Lower leg skin (tissue), 4 donors: Measurements from ENCODE around the gene LNX2. TPM values are rescaled to one million over a fixed set of nuclear protein-coding genes. Genes with fewer than 3 reads are reported as not detected.

ENCODE experiments used
- DNase-seq, 2 donors: peaks; one replicate each; pipeline ENCODE4 v3.0.0-alpha.2; 2019; ENCODE audit warnings: low spot score in 2 of 2
- H3K4me3 ChIP-seq: fragments of 200-600 bp; sonication (generic); 2 replicates; pipeline ENCODE4 v1.5.1; 2017; ENCODE audit warnings: mild to moderate bottlenecking, low read depth; ENCODE audit not compliant: poor library complexity, severe bottlenecking
- POLR2A ChIP-seq, 2 donors: fragments of 450-650 bp; IDR thresholded peaks; one replicate each; pipeline ENCODE4 v1.6.1; 2016 to 2017; ENCODE audit warnings: antibody characterized with exemption in 2 of 2, mild to moderate bottlenecking in 1 of 2, moderate library complexity in 1 of 2
- WGBS, 2 donors: methylation state at CpG; one replicate each; pipeline ENCODE4 v1.1.5; 2018; 5-methylcytosine and 5-hydroxymethylcytosine counted together
- intact Hi-C: fragments of 100-400 bp; cut with DNase I; formaldehyde crosslinking; loops from one replicate; pipeline ENCODE4 v1.15.0; 2023; ENCODE audit warnings: low total_unique reads
- total RNA-seq, 4 donors: library from RNA; depleted of rRNA; stranded (reverse); fragments of >200 nt; gene quantifications; one replicate each; pipeline ENCODE4 v1.1.0, GENCODE V29; 2016
- TF ChIP-seq, protein P1 (sequence below), 3 donors: fragments of 450-650 bp; IDR thresholded peaks; one replicate each; pipeline ENCODE4 v1.5.1; 2016; ENCODE audit warnings: antibody characterized with exemption in 3 of 3, mild to moderate bottlenecking in 3 of 3, moderate library complexity in 2 of 3

Gene LNX2
- total RNA-seq, 4 donors from 2014 or later, result 15.8 to 18.2 (median 17.0) TPM

DNA sequence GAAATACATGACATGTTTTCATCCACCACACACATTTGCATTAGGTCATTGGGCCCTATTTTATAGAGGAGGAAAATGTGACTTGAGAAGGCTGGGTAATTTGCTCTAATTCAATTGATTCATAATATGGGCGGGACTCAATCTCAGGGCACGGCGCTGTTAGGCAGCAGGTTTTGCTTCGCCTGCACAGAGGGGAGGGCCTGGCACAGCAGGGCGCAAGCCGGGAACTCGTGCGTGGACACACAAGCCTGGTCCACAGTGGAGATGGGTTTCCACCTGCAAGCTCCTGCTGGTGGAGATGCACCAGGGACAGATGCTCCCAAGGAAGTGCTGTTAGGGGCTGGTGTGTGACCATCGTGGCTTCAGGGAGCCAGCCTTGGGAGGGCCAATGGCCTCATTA, 111.5 kb downstream of the LNX2 start:
- DNase-seq, result no peak
- H3K4me3 ChIP-seq, result no peak overlapping the region
- intact Hi-C loops, result no loop called here
- TF ChIP-seq POLR2A (IDR thresholded peaks at IDR 0.05), result no peak
- TF ChIP-seq, protein P1, sequence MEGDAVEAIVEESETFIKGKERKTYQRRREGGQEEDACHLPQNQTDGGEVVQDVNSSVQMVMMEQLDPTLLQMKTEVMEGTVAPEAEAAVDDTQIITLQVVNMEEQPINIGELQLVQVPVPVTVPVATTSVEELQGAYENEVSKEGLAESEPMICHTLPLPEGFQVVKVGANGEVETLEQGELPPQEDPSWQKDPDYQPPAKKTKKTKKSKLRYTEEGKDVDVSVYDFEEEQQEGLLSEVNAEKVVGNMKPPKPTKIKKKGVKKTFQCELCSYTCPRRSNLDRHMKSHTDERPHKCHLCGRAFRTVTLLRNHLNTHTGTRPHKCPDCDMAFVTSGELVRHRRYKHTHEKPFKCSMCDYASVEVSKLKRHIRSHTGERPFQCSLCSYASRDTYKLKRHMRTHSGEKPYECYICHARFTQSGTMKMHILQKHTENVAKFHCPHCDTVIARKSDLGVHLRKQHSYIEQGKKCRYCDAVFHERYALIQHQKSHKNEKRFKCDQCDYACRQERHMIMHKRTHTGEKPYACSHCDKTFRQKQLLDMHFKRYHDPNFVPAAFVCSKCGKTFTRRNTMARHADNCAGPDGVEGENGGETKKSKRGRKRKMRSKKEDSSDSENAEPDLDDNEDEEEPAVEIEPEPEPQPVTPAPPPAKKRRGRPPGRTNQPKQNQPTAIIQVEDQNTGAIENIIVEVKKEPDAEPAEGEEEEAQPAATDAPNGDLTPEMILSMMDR (IDR thresholded peaks at IDR 0.05), result no peak
- 91 to 92% methylated on average over 9 of the region's 9 CpGs for WGBS, 2 donors

DNA sequence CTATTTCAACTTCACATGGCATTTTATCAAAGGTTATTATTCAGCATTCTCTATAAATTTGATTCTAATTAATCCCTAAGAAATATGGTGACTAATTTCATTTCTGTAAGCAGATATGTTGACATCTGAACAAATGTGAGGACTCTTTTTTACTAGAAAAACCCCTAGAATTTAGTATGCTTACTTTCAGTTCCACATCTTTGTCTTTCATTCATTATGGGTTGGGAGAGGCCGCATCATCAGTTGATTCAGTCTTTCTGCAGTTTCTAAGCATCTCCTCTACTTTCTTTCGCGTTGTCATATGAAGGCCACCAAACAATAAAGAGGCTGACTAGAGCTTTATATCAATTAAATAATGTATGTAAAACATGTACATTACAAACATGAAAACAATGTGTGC, 114.5 kb downstream of the LNX2 start:
- no peak overlapping the region for H3K4me3 ChIP-seq
- 96% methylated on average over 3 of the region's 3 CpGs for WGBS, 2 donors
- no peak for DNase-seq
- intact Hi-C loops, result no loop called here
- TF ChIP-seq, protein P1 (IDR thresholded peaks at IDR 0.05), result no peak
- TF ChIP-seq POLR2A (IDR thresholded peaks at IDR 0.05), result no peak

DNA sequence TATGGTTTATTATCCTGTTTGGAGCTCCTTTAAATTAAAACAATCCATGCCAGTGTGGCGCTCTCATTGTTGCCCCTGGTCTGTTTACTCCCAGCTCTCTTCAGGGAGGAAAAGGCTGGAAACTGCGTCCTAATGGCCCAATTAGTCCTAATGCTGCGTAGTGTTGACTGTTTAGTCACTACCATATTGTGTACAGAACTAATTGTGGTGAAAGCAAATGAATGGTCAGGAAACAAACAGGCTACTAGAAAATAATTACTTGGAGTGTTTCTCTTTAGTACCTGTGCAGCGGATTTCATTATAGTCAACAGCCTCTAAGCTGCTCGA, 115.5 kb downstream of the LNX2 start:
- no peak overlapping the region for H3K4me3 ChIP-seq
- TF ChIP-seq, protein P1 (IDR thresholded peaks at IDR 0.05), result no peak
- no peak for TF ChIP-seq POLR2A (IDR thresholded peaks at IDR 0.05)
- no peak for DNase-seq
- intact Hi-C loops, result no loop called here
- WGBS, 2 donors, result 92 to 94% methylated on average over 5 of the region's 5 CpGs

DNA sequence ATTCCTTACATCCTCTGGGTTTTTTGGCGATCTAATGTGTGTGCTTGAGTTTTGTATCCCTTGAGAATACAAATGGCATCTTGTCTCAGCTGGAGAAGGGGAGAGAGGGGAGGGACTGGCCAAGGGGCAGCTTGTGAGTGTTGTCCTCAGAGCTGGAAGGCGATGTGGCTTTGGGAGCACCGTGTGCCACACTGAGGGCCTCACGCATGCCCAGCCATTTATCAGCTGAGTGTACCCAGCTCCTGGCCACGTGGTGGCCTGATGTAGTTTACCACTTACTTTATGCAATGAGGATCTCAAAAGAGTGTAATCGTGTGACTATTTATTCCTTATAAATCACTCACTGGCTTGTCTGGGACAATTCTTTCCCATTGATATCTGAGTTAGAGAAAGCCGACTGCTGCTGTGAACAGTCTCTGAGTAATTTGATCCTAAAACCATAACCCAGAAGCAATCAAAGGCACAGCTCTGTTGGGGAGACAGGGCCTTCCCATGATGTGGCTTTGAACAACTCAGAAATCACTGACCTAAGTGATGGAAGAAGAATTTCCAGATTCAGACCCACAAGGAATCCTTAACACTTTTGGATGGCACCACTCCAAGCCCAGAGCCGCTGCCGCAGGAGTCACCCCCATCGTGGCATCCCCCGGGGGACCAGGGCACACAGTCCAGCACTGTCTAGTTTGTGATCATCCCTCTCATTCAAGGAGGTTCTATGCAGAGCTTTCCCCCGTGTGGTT, 116.0 kb downstream of the LNX2 start:
- TF ChIP-seq, protein P1 (IDR thresholded peaks at IDR 0.05), result no peak
- no peak for TF ChIP-seq POLR2A (IDR thresholded peaks at IDR 0.05)
- no peak overlapping the region for H3K4me3 ChIP-seq
- 67 to 78% methylated on average over 12 of the region's 12 CpGs for WGBS, 2 donors
- intact Hi-C loops, result no loop called here
- DNase-seq, result no peak

DNA sequence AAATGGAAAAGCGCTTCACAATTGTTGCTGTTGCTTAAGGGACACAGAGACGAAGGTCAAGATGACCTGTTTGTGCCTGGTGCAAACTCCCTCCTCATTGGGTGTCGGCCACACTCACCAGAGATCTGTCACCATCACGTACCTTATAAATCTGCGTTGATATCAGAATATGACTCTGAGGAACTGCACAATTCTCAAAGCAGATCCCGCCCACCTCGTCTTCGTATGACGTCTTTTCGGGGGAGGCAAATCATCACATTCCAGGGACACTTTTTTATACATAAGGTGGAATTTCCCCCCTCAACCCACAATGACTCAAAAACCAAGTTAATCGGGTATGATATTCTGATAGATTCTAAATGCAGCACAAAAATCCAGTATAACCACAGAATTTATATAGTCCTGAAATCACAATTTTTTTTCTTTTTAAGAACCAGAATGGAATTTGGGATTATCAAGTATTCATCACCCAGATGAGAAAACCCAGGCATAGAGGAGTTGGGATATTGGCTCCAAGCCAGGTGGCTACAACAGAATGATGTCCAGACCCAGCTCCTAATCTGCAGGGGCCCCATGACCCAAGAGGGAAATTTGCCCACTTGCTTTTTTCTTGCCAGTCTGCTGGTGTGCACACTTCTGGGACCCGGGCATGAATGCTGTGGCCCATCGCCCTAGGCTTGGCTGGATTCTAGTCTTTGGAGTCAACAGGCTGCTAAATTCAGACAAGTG, 119.4 kb downstream of the LNX2 start:
- no peak for TF ChIP-seq POLR2A (IDR thresholded peaks at IDR 0.05)
- TF ChIP-seq, protein P1 (IDR thresholded peaks at IDR 0.05), result no peak
- H3K4me3 ChIP-seq, result no peak overlapping the region
- no peak for DNase-seq
- 87 to 90% methylated on average over 13 of the region's 13 CpGs for WGBS, 2 donors
- intact Hi-C loops, result no loop called here
